NCI-H82 treated with DMSO at 0.1 percent for 48 hours (cell line): ENCODE data around the gene DOCK2.

Experiments
- DNase-seq: peaks from one replicate; lab custom pipeline; 2025; ENCODE audit not compliant: unreplicated experiment; lab: John Stamatoyannopoulos, UW

The DOCK2 gene

DNA sequence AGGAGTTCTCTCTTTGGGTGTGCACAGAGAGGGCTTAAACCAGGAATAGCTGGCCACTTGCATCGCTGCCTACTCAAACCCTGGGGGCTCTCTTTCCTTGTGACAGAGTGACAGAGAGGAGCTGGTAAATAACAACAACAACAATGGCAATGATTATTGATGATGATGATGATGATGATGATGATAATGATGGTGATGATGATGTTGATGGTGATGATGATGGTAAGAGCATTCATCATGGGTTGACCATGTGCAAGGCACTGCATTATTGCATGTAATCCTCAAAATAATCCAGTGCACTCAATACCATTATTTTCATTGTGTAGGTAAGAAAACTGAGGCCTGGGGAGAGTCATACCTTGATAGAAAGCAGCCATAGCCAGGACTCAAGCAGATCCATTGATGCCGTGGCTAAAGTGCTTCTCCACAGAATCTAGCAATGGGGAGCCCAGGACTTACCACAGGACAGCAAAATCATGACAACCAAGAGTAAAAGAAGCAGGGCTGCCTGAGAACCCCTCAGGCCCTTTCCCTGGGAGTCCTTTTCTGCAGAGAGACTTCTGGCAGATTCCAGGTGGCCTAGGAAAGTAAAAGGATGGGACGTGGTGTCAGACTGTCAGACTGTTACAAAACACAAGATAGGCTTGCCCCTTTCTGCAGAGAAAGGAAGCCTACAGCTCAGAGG is 473.5 kb downstream of the DOCK2 start:
- DNase-seq: no peak

DNA sequence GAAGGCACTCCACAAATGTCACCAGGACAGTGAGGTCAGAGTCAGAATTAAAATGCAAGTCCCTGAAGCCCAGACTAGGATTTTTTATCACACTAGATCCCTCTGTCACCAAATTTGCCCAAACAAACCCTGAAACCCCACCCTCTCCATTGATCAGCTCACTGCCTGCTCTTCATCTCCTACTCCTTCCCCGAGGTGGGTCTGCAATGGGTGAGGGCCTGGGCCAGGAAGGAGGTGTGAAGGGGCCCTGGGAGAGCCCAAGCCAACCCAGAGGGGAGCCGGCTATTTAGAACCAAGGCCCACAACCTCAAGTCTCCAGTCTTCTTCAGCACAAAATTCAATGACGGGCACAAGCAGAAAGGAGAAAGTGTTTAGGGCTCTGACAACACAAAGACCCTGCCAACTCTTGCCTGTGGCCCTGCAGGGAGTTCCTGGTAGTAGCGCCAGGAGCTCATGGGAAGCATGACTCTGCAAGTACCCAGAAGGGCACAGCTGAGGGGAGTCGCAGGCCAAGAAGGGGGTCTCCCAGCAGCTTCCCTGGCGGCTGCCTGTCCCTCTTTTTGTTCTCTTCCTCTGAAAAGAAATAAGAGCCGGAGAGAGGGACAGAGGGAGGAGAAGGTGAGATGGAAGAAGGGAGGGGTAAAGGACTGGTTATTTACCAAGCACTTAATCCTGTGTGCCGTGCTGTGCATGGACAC is 474.2 kb downstream of the DOCK2 start:
- DNase-seq: no peak

DNA sequence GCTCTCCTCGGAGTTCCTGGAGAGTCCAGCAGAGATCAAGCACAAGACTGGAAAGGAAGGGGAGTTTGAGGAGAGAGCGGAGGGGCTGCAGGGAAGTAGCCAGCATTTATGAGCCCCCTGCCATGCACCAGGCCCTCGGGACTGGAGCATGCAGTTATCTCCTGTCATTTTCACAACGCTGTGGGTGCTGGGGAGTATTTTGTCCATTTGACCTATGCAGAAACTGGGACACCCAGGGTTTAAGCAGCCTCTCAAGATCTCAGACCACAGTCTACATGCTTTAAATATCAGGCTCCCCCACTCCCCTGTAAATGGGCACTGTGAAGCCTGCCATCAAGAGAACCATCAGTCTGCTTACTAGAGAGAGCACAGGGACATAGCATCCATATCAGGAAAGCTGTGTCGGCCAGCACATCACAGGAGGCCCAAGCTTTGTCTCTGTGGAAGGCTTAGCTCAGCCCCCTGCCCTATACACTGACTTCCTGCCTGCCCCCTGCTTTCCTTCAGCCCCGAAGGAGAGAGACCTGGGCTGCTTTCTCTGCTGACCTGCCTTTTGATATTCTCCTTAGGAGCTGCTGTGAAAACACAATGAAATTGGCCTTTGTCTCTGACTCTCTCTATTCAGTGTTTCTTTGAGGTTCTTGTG is 475.9 kb downstream of the DOCK2 start:
- no peak for DNase-seq

DNA sequence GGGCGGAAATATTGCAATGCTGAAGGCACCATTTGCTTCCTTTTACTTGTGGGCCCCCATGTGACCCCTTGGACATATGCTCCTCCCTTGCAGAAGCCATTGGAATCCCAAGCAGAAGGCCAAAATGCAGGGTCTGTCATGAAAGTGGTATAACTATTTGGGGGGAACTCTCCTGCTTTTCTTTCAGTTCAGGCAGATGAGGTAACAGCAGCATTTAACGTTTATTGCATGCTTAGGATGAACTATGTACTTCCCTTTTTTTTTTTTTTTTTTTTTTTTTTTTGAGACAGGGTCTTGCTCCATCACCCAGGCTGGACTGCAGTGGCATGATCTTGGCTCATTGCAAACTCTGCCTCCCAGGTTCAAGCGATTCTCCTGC is 476.4 kb downstream of the DOCK2 start:
- no peak for DNase-seq

DNA sequence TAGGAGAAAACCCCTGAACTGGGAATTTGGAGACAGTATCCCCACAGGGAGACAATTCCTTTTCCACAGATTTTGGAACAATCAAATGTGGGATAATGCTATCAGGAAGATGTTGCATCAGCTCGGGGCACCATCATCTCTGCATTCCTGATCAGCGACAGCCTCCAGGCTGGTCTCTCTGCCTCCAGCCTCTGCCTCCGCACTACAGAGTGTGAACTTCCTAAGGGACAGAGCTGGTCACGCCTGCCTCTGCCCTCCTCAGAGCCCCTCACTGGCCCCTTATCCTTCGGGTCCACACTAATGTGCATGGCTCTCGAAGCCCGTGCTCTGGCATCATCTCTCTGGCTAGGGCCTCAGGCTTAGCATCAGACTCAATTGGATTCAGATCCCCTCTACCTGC is 477.2 kb downstream of the DOCK2 start:
- no peak for DNase-seq

DNA sequence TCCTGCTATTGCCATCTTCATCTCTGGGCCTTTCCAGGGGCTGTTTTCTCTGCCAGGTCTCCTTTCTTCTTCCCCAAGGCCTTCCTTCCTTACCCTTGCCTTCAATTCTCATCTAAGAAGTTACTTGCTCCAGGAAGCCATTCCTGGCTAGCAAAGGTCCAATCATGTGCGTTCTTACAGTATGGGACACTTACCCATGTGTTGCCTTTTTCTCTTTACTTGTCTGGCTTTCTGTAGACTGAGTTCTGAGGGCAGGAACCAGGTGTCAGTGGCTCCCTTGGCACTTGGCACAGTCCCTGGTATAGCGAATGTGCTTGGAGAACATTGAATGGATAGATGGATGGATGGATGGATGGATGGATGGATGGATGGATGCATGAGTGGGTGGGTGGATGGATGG is 478.9 kb downstream of the DOCK2 start:
- no peak for DNase-seq

DNA sequence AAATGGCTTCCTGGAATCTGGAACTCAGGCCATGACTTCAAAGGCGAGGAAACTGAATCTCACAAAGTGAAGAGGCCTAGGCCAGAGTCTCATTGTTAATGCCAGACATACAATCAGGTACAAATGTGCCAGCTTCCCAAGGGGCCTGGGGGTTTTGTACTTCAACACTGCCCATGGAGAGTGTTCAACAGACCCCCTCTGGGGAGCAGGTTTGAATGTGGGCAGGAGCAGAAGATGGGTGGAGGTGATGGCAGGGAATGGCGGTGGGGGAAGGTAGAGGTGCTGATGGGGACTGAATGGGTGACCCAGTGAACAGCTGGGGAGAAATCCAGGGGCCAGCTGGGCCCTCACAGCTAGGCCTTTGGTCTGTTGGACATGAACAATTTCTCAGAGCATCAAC is 480.7 kb downstream of the DOCK2 start:
- DNase-seq: no peak

DNA sequence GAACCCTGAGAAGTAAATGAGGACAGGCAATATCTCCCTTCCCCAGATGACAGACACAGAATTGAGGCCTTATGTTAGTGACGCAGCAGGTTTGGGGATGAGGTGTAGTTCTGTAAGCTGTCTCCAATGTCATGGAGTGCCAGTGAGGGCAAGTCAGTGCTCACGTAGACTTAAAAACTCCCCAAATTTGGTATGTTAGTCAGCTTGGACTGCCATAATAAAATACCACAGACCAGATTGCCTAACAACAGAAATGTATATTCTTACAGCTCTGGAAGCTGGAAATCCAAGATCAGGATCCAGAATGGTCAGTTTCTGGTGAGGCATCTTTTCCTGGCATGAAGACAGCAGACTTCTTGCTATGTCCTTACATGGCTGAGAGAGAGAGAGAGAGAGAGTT is 483.5 kb downstream of the DOCK2 start:
- DNase-seq: no peak

DNA sequence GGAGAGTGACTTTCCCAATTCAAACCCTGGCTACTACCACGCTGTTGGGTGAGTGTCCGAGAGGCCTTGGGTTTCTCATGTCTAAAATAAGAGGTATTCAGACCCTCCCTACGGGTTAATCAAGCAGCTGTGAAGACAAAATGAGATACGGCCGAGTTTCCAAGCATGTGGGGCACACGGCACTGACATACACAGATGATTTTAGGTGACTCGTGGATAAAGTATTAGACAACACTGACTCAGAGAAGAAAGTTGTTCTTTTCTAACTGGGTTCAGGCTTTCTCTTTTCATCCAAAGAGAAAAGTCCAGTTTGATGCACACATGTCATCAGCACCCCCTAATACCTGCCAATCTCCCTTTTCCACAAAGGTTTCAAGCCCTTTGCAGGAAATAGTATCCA is 484.2 kb downstream of the DOCK2 start:
- no peak for DNase-seq

DNA sequence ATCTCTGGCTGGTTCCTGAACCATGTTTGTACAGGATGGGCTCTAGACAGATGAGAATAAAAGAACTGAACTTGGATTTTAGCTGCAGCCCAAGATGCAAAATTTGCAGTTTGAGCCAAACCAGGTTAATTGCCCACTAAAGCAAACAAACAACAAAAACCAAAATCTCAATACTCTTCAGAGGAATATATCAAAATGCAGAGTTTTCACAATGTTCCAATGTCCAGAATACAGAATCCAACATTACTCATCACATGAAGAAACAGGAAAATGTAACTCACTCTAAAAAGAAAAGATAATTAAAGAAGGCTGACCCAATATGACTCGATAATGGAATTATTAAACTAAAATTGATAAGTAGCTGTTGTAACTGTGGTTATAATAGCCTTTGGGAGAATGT is 489.0 kb downstream of the DOCK2 start:
- no peak for DNase-seq

DNA sequence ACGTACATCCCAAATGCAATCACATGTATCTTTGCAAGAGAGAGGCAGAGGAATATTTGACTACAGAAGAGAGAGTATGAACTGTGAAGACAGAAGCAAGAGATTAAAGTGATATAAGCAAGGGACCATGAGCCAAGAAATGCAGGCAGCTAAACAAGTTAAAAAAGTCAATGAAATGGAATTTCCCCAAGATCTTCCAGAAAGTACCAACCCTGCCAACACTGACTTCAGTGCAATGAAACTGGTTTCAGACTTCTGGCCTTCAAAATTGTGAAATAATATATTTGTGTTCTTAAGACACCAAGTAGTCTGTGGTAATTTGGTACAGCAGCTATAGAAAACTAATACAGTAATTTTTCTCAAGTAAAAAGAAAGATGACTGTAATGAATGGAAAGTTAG is 489.6 kb downstream of the DOCK2 start:
- DNase-seq: no peak

DNA sequence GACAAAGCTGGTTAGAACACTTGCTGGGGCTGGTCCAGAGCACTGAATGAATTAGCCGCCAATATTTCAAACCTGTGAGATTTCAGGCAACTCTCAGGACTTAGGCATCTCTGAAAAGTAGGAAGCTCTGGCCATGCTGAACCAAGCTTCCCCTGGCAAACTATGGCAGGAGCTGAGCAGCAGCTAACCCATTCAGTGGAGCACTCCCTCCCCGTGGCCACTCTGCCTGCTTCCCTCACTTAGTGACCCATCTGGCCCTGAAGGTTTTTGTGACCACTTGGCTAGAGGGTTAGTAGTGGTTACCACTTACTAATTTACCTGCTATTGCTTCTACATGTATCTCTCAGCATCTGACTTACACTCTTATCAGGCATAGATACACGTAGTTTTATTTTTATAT is 494.2 kb downstream of the DOCK2 start:
- no peak for DNase-seq

DNA sequence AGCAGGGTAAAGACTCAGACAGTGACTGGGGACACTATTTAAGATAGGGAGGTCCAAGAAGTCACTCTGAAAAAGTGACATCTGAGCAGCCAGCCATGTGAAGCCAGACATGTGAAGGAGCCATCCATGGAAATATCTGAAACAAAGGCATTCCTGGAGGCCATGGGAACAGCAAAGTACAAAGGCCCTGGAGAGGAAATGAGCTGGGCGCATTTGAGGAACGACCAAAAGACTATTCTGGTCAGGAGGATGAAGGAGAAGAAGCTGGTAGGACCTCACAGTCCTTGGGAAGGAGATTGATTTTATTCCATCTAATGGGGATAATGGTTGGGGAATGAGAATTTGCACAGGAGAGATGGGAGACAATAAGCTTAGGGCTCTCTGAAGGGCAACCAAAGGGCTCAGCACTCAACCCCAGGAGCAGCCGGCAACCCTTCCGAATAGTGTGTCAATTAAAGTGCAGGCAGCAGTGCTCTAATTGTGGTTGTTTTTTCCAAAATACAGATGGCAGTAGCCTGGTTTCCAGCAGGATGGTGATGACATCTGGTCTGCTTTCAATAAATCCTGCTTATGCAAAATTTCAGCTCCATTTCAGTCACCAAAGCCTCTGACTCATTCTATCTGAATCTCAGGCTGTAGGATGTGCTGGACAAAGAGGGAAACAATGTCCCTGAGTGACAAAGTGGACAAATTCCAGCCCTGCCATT is 495.3 kb downstream of the DOCK2 start:
- DNase-seq: no peak
